Activated CD4-positive, alpha-beta memory T cell treated with anti-CD3 and anti-CD28 coated beads for 36 hours (primary cell): ENCODE data around the gene ENOX2. TPM values are rescaled to one million over a fixed set of nuclear protein-coding genes. Genes with fewer than 3 reads are reported as not detected.

Experiments used
- CTCF ChIA-PET: fragments of 350-600 bp; sonication (Branson Sonifier 250); formaldehyde crosslinking; loops from one replicate; lab custom pipeline; 2021; ENCODE audit warnings: antibody characterized with exemption, inconsistent platforms; lab: Charles Lee
- POLR2A ChIA-PET: fragments of 350-600 bp; sonication (Branson Sonifier 250); formaldehyde crosslinking; loops from one replicate; lab custom pipeline; 2021; ENCODE audit warnings: antibody characterized with exemption; lab: Charles Lee
- DNase-seq: peaks from one replicate; pipeline ENCODE4 v3.0.0-alpha.2; 2020
- H3K27ac Mint-ChIP-seq: one replicate; pipeline ENCODE4 v1.8.0; 2021; ENCODE audit warnings: mixed read lengths
- H3K27me3 Mint-ChIP-seq: one replicate; pipeline ENCODE4 v1.8.0; 2021; ENCODE audit warnings: mixed read lengths
- H3K36me3 Mint-ChIP-seq: one replicate; pipeline ENCODE4 v1.8.0; 2021; ENCODE audit warnings: mixed read lengths
- H3K4me1 Mint-ChIP-seq: one replicate; pipeline ENCODE4 v1.8.0; 2021; ENCODE audit warnings: low read depth, mixed read lengths
- H3K4me3 Mint-ChIP-seq: one replicate; pipeline ENCODE4 v1.8.0; 2021; ENCODE audit warnings: mild to moderate bottlenecking, mixed read lengths
- H3K9me3 Mint-ChIP-seq: one replicate; pipeline ENCODE4 v1.8.0; 2021; ENCODE audit warnings: mixed read lengths
- intact Hi-C: fragments of 100-400 bp; cut with micrococcal nuclease; formaldehyde crosslinking; loops from one replicate; pipeline ENCODE4 v1.15.1; 2023
- total RNA-seq, 2 experiments: library from RNA; stranded (reverse); gene quantifications; one replicate each; pipeline ENCODE4 v1.2.3, GENCODE V29; 2021

The ENOX2 gene
- total RNA-seq, 2 experiments from 2014 or later = 12.3 to 13.3 TPM

DNA sequence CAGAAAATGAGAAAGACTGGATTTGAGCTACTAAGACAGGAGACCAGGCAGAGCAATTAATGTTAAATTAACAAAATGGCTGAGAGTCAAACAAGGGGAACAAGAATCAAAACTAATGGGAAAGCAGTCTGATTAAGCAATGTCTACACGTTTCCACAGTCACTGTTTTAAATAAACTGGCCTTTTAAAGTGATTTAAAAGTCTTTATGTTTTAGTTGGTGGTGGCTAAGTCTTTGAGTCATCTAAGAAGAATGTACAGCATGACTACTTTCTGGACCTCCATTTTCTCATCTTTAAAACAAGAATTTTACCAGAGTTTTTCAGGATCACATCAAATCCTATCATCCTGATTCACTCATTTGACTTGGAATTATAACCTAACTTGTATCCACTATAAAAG is 233.8 kb downstream of the ENOX2 start:
- no peak for DNase-seq
- Mint-ChIP-seq H3K27me3 (no peaks in the 10 kb centered on the region), H3K9me3 (peaks cover 4% of the 10 kb centered on the region), H3K36me3 (peaks cover 33% of the 10 kb centered on the region), H3K4me3 (no peak overlapping the region), H3K27ac (no peak overlapping the region), H3K4me1 (no peaks in the 10 kb centered on the region)
- intact Hi-C loops = no loop called here
- ChIA-PET CTCF (no interaction called here), POLR2A (no interaction called here)

GRCh38 chrX:130665263-130665662 is 237.7 kb downstream of the ENOX2 start:
- no peak overlapping the region for H3K4me3 Mint-ChIP-seq
- peaks cover 37% of the 10 kb centered on the region for H3K36me3 Mint-ChIP-seq
- intact Hi-C loops = no loop called here
- CTCF ChIA-PET = no interaction called here
- H3K4me1 Mint-ChIP-seq = no peaks in the 10 kb centered on the region
- DNase-seq = no peak
- H3K9me3 Mint-ChIP-seq = no peaks in the 10 kb centered on the region
- no peak overlapping the region for H3K27ac Mint-ChIP-seq
- H3K27me3 Mint-ChIP-seq = no peaks in the 10 kb centered on the region
- POLR2A ChIA-PET = no interaction called here

GRCh38 chrX:130658310-130658709 is 244.7 kb downstream of the ENOX2 start:
- intact Hi-C loops = no loop called here
- Mint-ChIP-seq H3K27me3 (no peaks in the 10 kb centered on the region), H3K4me1 (no peaks in the 10 kb centered on the region), H3K36me3 (peaks cover 26% of the 10 kb centered on the region), H3K4me3 (no peak overlapping the region), H3K9me3 (no peaks in the 10 kb centered on the region), H3K27ac (no peak overlapping the region)
- CTCF ChIA-PET = no interaction called here
- no peak for DNase-seq
- POLR2A ChIA-PET = no interaction called here

DNA sequence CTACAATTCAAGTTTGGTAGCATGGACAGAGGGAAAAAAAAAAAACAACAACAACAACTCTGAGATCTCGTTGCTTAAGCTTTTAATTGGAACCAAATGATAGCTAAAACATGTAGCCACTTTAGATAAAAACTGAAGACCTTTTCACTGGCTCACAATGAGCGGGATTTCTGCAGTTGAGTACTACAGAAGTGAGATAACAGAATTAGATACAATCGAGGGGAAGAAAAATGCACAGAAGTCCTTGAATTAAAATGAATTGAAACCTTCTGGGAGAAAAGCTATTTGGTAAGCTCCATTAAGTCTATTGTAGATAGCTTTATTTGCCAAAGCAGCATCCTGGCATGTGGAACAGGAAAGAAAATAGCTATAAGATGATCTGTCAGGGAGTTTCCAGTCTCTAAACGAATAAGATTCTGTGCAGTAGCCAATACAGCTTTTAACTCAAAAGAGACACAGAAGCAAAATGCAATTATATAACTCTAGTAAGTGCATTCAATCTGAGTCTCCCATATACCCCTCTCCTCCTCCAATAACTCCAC is 248.5 kb downstream of the ENOX2 start:
- DNase-seq = no peak
- ChIA-PET CTCF (interaction anchor here (0.6 kb wide), 1 partner anchor 402 kb away, joined by 4 read pairs; no protein-coding TSS in a partner anchor), POLR2A (no interaction called here)
- Mint-ChIP-seq H3K27ac (no peak overlapping the region), H3K4me1 (no peaks in the 10 kb centered on the region), H3K4me3 (no peak overlapping the region), H3K36me3 (peaks cover 9% of the 10 kb centered on the region), H3K9me3 (no peaks in the 10 kb centered on the region), H3K27me3 (no peaks in the 10 kb centered on the region)
- intact Hi-C loops = no loop called here

DNA sequence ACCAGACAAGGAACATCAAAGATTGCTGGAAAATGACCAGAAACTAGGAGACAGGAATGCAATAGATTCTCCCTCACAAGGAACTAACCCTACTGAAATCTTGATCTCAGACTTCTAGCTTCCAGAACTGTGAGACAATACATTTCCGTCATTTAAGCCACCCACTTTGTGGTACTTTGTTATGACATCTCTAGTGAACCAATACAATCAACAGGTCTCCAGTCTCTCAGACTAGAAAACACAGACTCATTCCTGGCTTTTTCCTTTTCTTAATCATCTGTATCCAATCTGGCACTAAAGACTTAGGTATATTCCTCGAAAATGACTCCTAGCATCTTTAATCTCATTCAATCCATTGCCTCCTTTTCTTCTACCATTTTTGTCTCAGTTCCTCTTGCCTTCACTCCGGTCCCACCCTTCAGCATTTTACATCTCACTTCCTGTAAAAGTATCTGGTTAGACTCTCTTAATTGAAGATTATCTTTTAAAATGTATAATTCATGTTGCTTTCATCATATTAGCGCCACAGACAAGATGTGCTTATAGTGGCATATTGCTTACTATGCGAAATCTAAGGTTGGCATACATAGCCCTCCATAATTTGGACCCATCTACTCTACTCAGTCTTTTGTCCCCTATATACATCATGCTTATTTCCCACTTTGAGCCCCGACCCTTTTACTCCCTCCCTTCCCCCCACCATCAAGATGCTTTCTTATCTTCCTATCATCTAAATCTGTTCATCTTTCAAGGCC is 250.0 kb downstream of the ENOX2 start:
- DNase-seq = no peak
- Mint-ChIP-seq H3K4me3 (no peak overlapping the region), H3K27me3 (no peaks in the 10 kb centered on the region), H3K27ac (no peak overlapping the region), H3K36me3 (peaks cover 9% of the 10 kb centered on the region), H3K9me3 (no peaks in the 10 kb centered on the region), H3K4me1 (no peaks in the 10 kb centered on the region)
- intact Hi-C loops = no loop called here
- POLR2A ChIA-PET = no interaction called here
- CTCF ChIA-PET = no interaction called here

- ChIA-PET CTCF (no interaction called here), POLR2A (no interaction called here)
- no peak for DNase-seq
- Mint-ChIP-seq H3K4me1 (no peaks in the 10 kb centered on the region), H3K36me3 (peaks cover 6% of the 10 kb centered on the region), H3K27ac (no peak overlapping the region), H3K27me3 (no peaks in the 10 kb centered on the region), H3K9me3 (no peaks in the 10 kb centered on the region), H3K4me3 (no peak overlapping the region)
- intact Hi-C loops = no loop called here
Observed at GRCh38 chrX:130649738-130650137, 253.3 kb downstream of the ENOX2 start.

- H3K27me3 Mint-ChIP-seq = no peaks in the 10 kb centered on the region
- peaks cover 4% of the 10 kb centered on the region for H3K9me3 Mint-ChIP-seq
Observed at GRCh38 chrX:130647468-130647867, 255.5 kb downstream of the ENOX2 start.

GRCh38 chrX:130645955-130646583 is 256.9 kb downstream of the ENOX2 start:
- Mint-ChIP-seq H3K27ac (no peak overlapping the region), H3K36me3 (peaks cover 8% of the 10 kb centered on the region), H3K9me3 (peaks cover 4% of the 10 kb centered on the region), H3K4me1 (peaks cover 1% of the 10 kb centered on the region), H3K4me3 (no peak overlapping the region), H3K27me3 (no peaks in the 10 kb centered on the region)
- ChIA-PET POLR2A (no interaction called here), CTCF (no interaction called here)
- DNase-seq = no peak
- intact Hi-C loops = no loop called here

More at GRCh38 chrX:130647468-130647867, 255.5 kb downstream of the ENOX2 start:
- H3K4me3 Mint-ChIP-seq = no peak overlapping the region
- POLR2A ChIA-PET = no interaction called here
- no peak overlapping the region for H3K27ac Mint-ChIP-seq
- intact Hi-C loops = no loop called here
- H3K36me3 Mint-ChIP-seq = peaks cover 8% of the 10 kb centered on the region
- DNase-seq = no peak
- CTCF ChIA-PET = interaction anchor here (0.6 kb wide), 1 partner anchor 9 kb away, joined by 3 read pairs; no protein-coding TSS in a partner anchor
- H3K4me1 Mint-ChIP-seq = no peaks in the 10 kb centered on the region

DNA sequence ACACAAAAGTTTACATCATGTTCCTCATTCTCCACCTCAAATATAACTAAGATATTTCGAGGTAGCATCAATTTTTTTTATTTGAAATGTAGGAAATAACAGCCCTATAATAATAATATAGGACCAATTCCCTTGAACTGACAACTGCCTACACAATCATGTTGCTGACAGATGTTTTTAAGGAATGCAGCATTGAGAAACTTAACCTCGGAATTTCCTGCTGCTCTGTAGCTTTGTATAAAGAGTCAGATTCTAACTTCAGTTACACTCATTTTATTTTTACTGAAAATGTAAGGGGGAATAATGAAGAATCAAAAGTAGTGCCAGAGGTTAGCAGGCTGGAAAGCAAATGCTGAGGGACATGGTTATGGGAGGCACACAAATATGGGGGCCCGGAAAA is 265.4 kb downstream of the ENOX2 start:
- no peaks in the 10 kb centered on the region for H3K27me3 Mint-ChIP-seq
- peaks cover 4% of the 10 kb centered on the region for H3K4me1 Mint-ChIP-seq
- intact Hi-C loops = no loop called here
- DNase-seq = no peak
- no peak overlapping the region for H3K27ac Mint-ChIP-seq
- peaks cover 1% of the 10 kb centered on the region for H3K36me3 Mint-ChIP-seq
- ChIA-PET POLR2A (no interaction called here), CTCF (no interaction called here)
- no peaks in the 10 kb centered on the region for H3K9me3 Mint-ChIP-seq
- H3K4me3 Mint-ChIP-seq = no peak overlapping the region

DNA sequence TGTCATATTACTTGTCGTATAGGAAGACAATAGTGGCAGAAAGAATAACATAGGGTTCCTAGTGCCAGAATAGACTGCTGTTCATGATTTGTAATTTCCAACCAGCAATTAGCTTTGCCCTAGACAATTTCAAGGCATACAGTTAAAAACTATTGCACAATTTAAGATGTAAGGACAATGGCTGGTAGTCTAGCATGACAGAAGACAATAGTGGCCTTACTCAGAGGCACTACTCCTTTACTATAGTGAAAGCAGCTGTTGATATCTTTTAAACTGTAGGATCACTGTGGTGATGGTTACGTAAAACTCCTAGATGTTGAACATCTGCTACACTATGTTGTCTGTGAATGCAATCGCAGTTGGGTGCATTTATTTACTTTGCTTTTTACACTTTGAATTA is 266.7 kb downstream of the ENOX2 start:
- H3K27me3 Mint-ChIP-seq = no peaks in the 10 kb centered on the region

GRCh38 chrX:130631011-130631410 is 272.0 kb downstream of the ENOX2 start:
- H3K9me3 Mint-ChIP-seq = no peaks in the 10 kb centered on the region
- no peaks in the 10 kb centered on the region for H3K27me3 Mint-ChIP-seq
- no peak for DNase-seq
- CTCF ChIA-PET = no interaction called here
- H3K4me3 Mint-ChIP-seq = no peak overlapping the region
- H3K27ac Mint-ChIP-seq = no peak overlapping the region
- peaks cover 3% of the 10 kb centered on the region for H3K36me3 Mint-ChIP-seq
- H3K4me1 Mint-ChIP-seq = no peaks in the 10 kb centered on the region
- intact Hi-C loops = no loop called here
- POLR2A ChIA-PET = no interaction called here

More for the DNA sequence above, 266.7 kb downstream of the ENOX2 start:
- intact Hi-C loops = no loop called here
- peaks cover 3% of the 10 kb centered on the region for H3K36me3 Mint-ChIP-seq
- H3K9me3 Mint-ChIP-seq = no peaks in the 10 kb centered on the region
- peaks cover 4% of the 10 kb centered on the region for H3K4me1 Mint-ChIP-seq
- POLR2A ChIA-PET = no interaction called here
- CTCF ChIA-PET = no interaction called here
- H3K27ac Mint-ChIP-seq = no peak overlapping the region
- no peak for DNase-seq
- H3K4me3 Mint-ChIP-seq = no peak overlapping the region

DNA sequence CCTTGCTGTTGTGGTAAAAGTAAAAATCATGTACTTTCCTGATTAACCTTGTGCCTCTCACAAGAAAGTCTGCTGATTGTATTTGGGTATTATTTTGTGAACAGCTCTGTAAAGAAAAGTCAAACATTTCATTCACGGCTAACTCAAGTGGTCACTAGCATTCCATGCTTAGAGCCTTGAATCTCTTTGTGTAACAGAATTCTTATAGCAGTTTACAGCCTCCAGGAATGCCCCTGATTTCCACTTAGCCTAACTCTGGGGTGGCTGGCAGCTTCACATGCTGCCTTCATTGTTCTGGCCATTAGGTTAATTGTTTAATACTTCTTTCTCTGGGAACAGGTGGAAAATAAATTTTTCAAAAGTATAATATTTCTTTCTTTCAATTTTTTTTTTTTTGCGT is 274.5 kb downstream of the ENOX2 start:
- no peaks in the 10 kb centered on the region for H3K9me3 Mint-ChIP-seq
- H3K4me3 Mint-ChIP-seq = no peak overlapping the region
- H3K27me3 Mint-ChIP-seq = no peaks in the 10 kb centered on the region
- POLR2A ChIA-PET = no interaction called here
- intact Hi-C loops = no loop called here
- H3K4me1 Mint-ChIP-seq = no peaks in the 10 kb centered on the region
- peaks cover 3% of the 10 kb centered on the region for H3K36me3 Mint-ChIP-seq
- no peak for DNase-seq
- CTCF ChIA-PET = no interaction called here
- no peak overlapping the region for H3K27ac Mint-ChIP-seq
